H1 (cell line): ENCODE data around the gene CUL4B. TPM values are rescaled to one million over a fixed set of nuclear protein-coding genes. Genes with fewer than 3 reads are reported as not detected.

Source experiments
- CTCF ChIA-PET: fragments of 300-600 bp; sonication (Branson Sonifier 250); formaldehyde crosslinking; loops from one replicate; lab custom pipeline; 2021; ENCODE audit not compliant: partially characterized antibody; lab: Charles Lee
- POLR2A ChIA-PET: fragments of 300-600 bp; sonication (Branson Sonifier 250); formaldehyde crosslinking; loops from one replicate; lab custom pipeline; 2021; ENCODE audit warnings: inconsistent platforms; ENCODE audit not compliant: partially characterized antibody; lab: Charles Lee
- DNase-seq, 2 experiments: peaks; one replicate each; pipeline versions ENCODE4 v3.0.0 to v3.0.0-alpha.2; 2010 to 2022; ENCODE audit warnings: low spot score in 2 of 2, low read depth in 1 of 2, mixed read lengths in 1 of 2
- FAIRE-seq: peaks from 2 replicates; lab custom pipeline; 2011; peaks lifted over from hg19 to GRCh38; lab: Jason Lieb, UNC
- H2AFZ ChIP-seq: 2 replicates; pipeline ENCODE4 v1.8.1; 2012; ENCODE audit warnings: low read length, inconsistent platforms
- H2AK5ac ChIP-seq: 2 replicates; pipeline ENCODE4 v1.6.1; 2013; ENCODE audit warnings: low read depth, low read length
- H2BK120ac ChIP-seq: replicated peaks from 2 replicates; pipeline ENCODE3; 2013; ENCODE audit warnings: low read depth, low read length, inconsistent platforms
- H2BK12ac ChIP-seq: 2 replicates; pipeline ENCODE4 v1.6.1; 2013; ENCODE audit warnings: low read depth, low read length
- H2BK15ac ChIP-seq: 2 replicates; pipeline ENCODE4 v1.6.1; 2013; ENCODE audit warnings: low read length
- H2BK20ac ChIP-seq: 2 replicates; pipeline ENCODE4 v1.6.1; 2013; ENCODE audit warnings: low read length
- H2BK5ac ChIP-seq: 2 replicates; pipeline ENCODE4 v1.6.1; 2013; ENCODE audit warnings: low read depth, low read length
- H3K14ac ChIP-seq: 2 replicates; pipeline ENCODE4 v1.6.1; 2013; ENCODE audit warnings: inconsistent platforms; ENCODE audit not compliant: insufficient read length
- H3K18ac ChIP-seq: 2 replicates; pipeline ENCODE4 v1.6.1; 2013; ENCODE audit warnings: low read length; ENCODE audit errors: extremely low read depth
- H3K23ac ChIP-seq: 2 replicates; pipeline ENCODE4 v1.6.1; 2013; ENCODE audit warnings: inconsistent platforms; ENCODE audit not compliant: insufficient read length
- H3K23me2 ChIP-seq: 2 replicates; pipeline ENCODE4 v1.6.1; 2013; ENCODE audit warnings: low read depth, low read length
- H3K27ac ChIP-seq: 2 replicates; pipeline ENCODE4 v1.6.1; 2011; ENCODE audit warnings: low read depth, low read length, inconsistent platforms
- H3K27me3 ChIP-seq, 4 experiments: replicated peaks in 1 of 4; 1 replicate in 1 of 4; 2 replicates in 3 of 4; pipeline versions ENCODE4 v1.6.1 to v1.8.1; 2011 to 2013; ENCODE audit warnings: low read length in 3 of 4, mild to moderate bottlenecking in 3 of 4, inconsistent platforms in 2 of 4, mixed read lengths in 2 of 4, moderate library complexity in 1 of 4; ENCODE audit not compliant: control insufficient read depth in 3 of 4, insufficient read depth in 3 of 4; ENCODE audit errors: extremely low read depth in 1 of 4
- H3K36me3 ChIP-seq, 4 experiments: 2 replicates each; pipeline versions ENCODE4 v1.6.1 to v1.8.1; 2011 to 2013; ENCODE audit warnings: mild to moderate bottlenecking in 4 of 4, low read length in 3 of 4, moderate library complexity in 2 of 4, control low read depth in 1 of 4, inconsistent platforms in 1 of 4; ENCODE audit not compliant: insufficient read depth in 4 of 4, control insufficient read depth in 2 of 4
- H3K4ac ChIP-seq: replicated peaks from 2 replicates; pipeline ENCODE3; 2013; ENCODE audit warnings: low read length, low read depth, mixed read lengths, inconsistent platforms; ENCODE audit not compliant: insufficient read length
- H3K4me1 ChIP-seq, 4 experiments: replicated peaks in 1 of 4; 1 replicate in 1 of 4; 2 replicates in 3 of 4; pipeline versions ENCODE4 v1.6.1 to v1.8.1; 2011 to 2013; ENCODE audit warnings: low read length in 3 of 4, inconsistent platforms in 2 of 4, mixed read lengths in 1 of 4; ENCODE audit not compliant: insufficient read depth in 4 of 4, control insufficient read depth in 3 of 4
- H3K4me2 ChIP-seq, 2 experiments: 2 replicates each; pipeline versions ENCODE4 v1.6.1 to v1.8.1; 2011 to 2013; ENCODE audit warnings: low read depth in 2 of 2, low read length in 2 of 2, control low read depth in 1 of 2, inconsistent platforms in 1 of 2, mild to moderate bottlenecking in 1 of 2; ENCODE audit not compliant: insufficient read depth in 1 of 2
- H3K4me3 ChIP-seq, 4 experiments: fragments of 200-600, 300-600 bp in 1 of 4; sonication (generic), shearing (Covaris generic), sonication (Bioruptor Twin) in 1 of 4; 2 replicates each; pipeline versions ENCODE4 v1.5.1 to v1.8.1; 2011 to 2016; ENCODE audit warnings: low read length in 4 of 4, low read depth in 3 of 4, control low read depth in 2 of 4, inconsistent platforms in 2 of 4, mild to moderate bottlenecking in 2 of 4, mixed read lengths in 1 of 4, moderate library complexity in 1 of 4; ENCODE audit not compliant: insufficient read depth in 2 of 4; ENCODE audit errors: extremely low read depth in 1 of 4
- H3K56ac ChIP-seq: replicated peaks from 2 replicates; pipeline ENCODE3; 2013; ENCODE audit warnings: low read depth, mild to moderate bottlenecking, mixed read lengths, low read length, inconsistent platforms; ENCODE audit not compliant: insufficient read length
- H3K79me1 ChIP-seq: 2 replicates; pipeline ENCODE4 v1.6.1; 2013; ENCODE audit warnings: low read depth, low read length, control low read depth
- H3K79me2 ChIP-seq, 2 experiments: 2 replicates each; pipeline versions ENCODE4 v1.6.1 to v1.8.1; 2012 to 2013; ENCODE audit warnings: low read length in 2 of 2, mild to moderate bottlenecking in 2 of 2, inconsistent platforms in 1 of 2; ENCODE audit not compliant: insufficient read depth in 2 of 2, control insufficient read depth in 1 of 2
- H3K9ac ChIP-seq, 4 experiments: replicated peaks in 1 of 4; 1 replicate in 1 of 4; 2 replicates in 3 of 4; pipeline versions ENCODE4 v1.6.1 to v1.8.1; 2011 to 2013; ENCODE audit warnings: low read depth in 3 of 4, low read length in 3 of 4, control low read depth in 2 of 4, mild to moderate bottlenecking in 2 of 4, moderate library complexity in 2 of 4, inconsistent platforms in 1 of 4; ENCODE audit errors: extremely low read depth in 1 of 4
- H3K9me3 ChIP-seq, 2 experiments: 2 replicates each; pipeline versions ENCODE4 v1.6.1 to v1.8.1; 2012 to 2013; ENCODE audit warnings: mild to moderate bottlenecking in 2 of 2, moderate library complexity in 2 of 2, control low read depth in 1 of 2, inconsistent platforms in 1 of 2, low read depth in 1 of 2, low read length in 1 of 2, mixed read lengths in 1 of 2; ENCODE audit not compliant: insufficient read depth in 2 of 2
- H4K20me1 ChIP-seq, 2 experiments: replicated peaks in 1 of 2; 2 replicates each; pipeline versions ENCODE3 to v1.8.1; 2011 to 2013; ENCODE audit warnings: inconsistent platforms in 2 of 2, low read length in 2 of 2, mild to moderate bottlenecking in 1 of 2; ENCODE audit not compliant: insufficient read depth in 2 of 2, control insufficient read depth in 1 of 2
- H4K5ac ChIP-seq: 2 replicates; pipeline ENCODE4 v1.6.1; 2013; ENCODE audit warnings: low read length, low read depth, mixed read lengths, inconsistent platforms; ENCODE audit not compliant: insufficient read length
- H4K8ac ChIP-seq: 2 replicates; pipeline ENCODE4 v1.8.0; 2013; ENCODE audit warnings: mild to moderate bottlenecking, moderate library complexity, low read length, inconsistent platforms; ENCODE audit not compliant: insufficient read depth; ENCODE audit errors: extremely low read depth
- H4K91ac ChIP-seq: replicated peaks from 2 replicates; pipeline ENCODE3; 2013; ENCODE audit warnings: low read length, mixed read lengths, inconsistent platforms; ENCODE audit not compliant: insufficient read length
- BACH1 ChIP-seq: IDR thresholded peaks from 2 replicates; pipeline ENCODE4 v1.6.1; 2012; ENCODE audit warnings: low read length, improper control_type of control experiment
- CBX8 ChIP-seq: fragments of 300-800, 300-1000 bp; sonication (generic); IDR thresholded peaks from 2 replicates; pipeline ENCODE4 v1.7.1; 2016; ENCODE audit warnings: low read depth, low read length, borderline replicate concordance
- CHD1 ChIP-seq: IDR thresholded peaks from 2 replicates; pipeline ENCODE4 v1.6.1; 2012; ENCODE audit warnings: low read depth, low read length, improper control_type of control experiment
- CHD2 ChIP-seq: IDR thresholded peaks from 2 replicates; pipeline ENCODE4 v1.6.1; 2012; ENCODE audit warnings: low read length, improper control_type of control experiment
- CREB1 ChIP-seq: IDR thresholded peaks from 2 replicates; pipeline ENCODE4 v1.6.1; 2012; ENCODE audit warnings: inconsistent platforms
- E2F6 ChIP-seq: IDR thresholded peaks from 2 replicates; pipeline ENCODE4 v1.6.1; 2012; ENCODE audit warnings: inconsistent platforms
- GTF2F1 ChIP-seq: IDR thresholded peaks from 2 replicates; pipeline ENCODE4 v1.6.1; 2012; ENCODE audit warnings: low read depth, low read length, improper control_type of control experiment, borderline replicate concordance
- HDAC6 ChIP-seq: IDR thresholded peaks from one replicate; pipeline ENCODE4 v1.7.1; 2012; ENCODE audit warnings: low read depth, mild to moderate bottlenecking, inconsistent platforms, low read length, moderate library complexity
- JUN ChIP-seq: IDR thresholded peaks from 2 replicates; pipeline ENCODE4 v1.6.1; 2011; ENCODE audit warnings: low read depth, mild to moderate bottlenecking, improper control_type of control experiment, low read length
- KDM5A ChIP-seq: fragments of 200-600 bp; IDR thresholded peaks from 2 replicates; pipeline ENCODE4 v1.7.1; 2012; ENCODE audit warnings: mild to moderate bottlenecking, low read length, inconsistent platforms, mixed read lengths
- SIN3A ChIP-seq, 2 experiments: IDR thresholded peaks in 1 of 2; conservative IDR thresholded peaks in 1 of 2; 2 replicates each; pipeline ENCODE4 v1.6.1; 2011 to 2012; ENCODE audit warnings: low read length in 2 of 2, improper control_type of control experiment in 1 of 2, low read depth in 1 of 2, mild to moderate bottlenecking in 1 of 2
- SP4 ChIP-seq: IDR thresholded peaks from 2 replicates; pipeline ENCODE4 v1.6.1; 2012; ENCODE audit warnings: low read length, inconsistent platforms
- TEAD4 ChIP-seq: IDR thresholded peaks from 2 replicates; pipeline ENCODE4 v1.6.1; 2012; ENCODE audit warnings: low read depth, low read length, inconsistent platforms, mixed read lengths
- YY1 ChIP-seq: IDR thresholded peaks from 2 replicates; pipeline ENCODE4 v1.6.1; 2011; ENCODE audit warnings: low read depth, mild to moderate bottlenecking, low read length
- ZNF274 ChIP-seq: IDR thresholded peaks from 2 replicates; pipeline ENCODE4 v1.7.0; 2012; ENCODE audit warnings: low read length, borderline replicate concordance; ENCODE audit errors: extremely low read depth
- WGBS, 2 experiments: shearing (Covaris generic) in 1 of 2; methylation state at CpG; one replicate each; pipeline versions ENCODE4 v1.1.6 to v1.1.7; 2013 to 2015; ENCODE audit warnings: low lambda C conversion rate in 2 of 2, mixed read lengths in 2 of 2, inconsistent platforms in 1 of 2, low coverage in 1 of 2, missing lambda C conversion rate in 1 of 2; ENCODE audit not compliant: insufficient replicate concordance in 2 of 2, insufficient coverage in 1 of 2, insufficient read length in 1 of 2; ENCODE audit errors: extremely low coverage in 1 of 2, missing lambda C conversion rate in 1 of 2; 5-methylcytosine and 5-hydroxymethylcytosine counted together
- polyA plus RNA-seq, 7 experiments: library from polyadenylated mRNA; depleted of rRNA in 3 of 7; stranded (reverse) in 5 of 7; unstranded in 2 of 7; fragments of >200 nt in 5 of 7; fragments of 200-250 nt in 2 of 7; gene quantifications; 1 replicate in 5 of 7; 2 replicates in 1 of 7; 4 replicates in 1 of 7; pipeline versions ENCODE4 v1.2.1 to v1.2.3, GENCODE V29; 2011 to 2013; ENCODE audit warnings: missing spikeins in 2 of 7, mixed read lengths in 2 of 7
- total RNA-seq: library from RNA; stranded (reverse); fragmentation: NEBNext Ultra II Directional; extraction: Animal tissue kit (Norgen Biotek cat#: 25700); gene quantifications from 2 replicates; pipeline ENCODE4 v1.2.1, GENCODE V29; 2021

Gene CUL4B
- total and polyA plus RNA-seq, 2 of the 8 experiments (the other 6 are each of a cell fraction or from before 2014, with no cell fraction given) = 11.7 to 44.0 TPM

GRCh38 chrX:120570011-120570600 is 9.3 kb upstream of the CUL4B start:
- Histone ChIP-seq H3K36me3 (no peaks in the 10 kb centered on the region), H3K4me1 (no peaks in the 10 kb centered on the region), H3K27ac (no peak overlapping the region), H2BK5ac (no peak overlapping the region), H3K23ac (no peak overlapping the region), H3K18ac (no peak overlapping the region), H4K8ac (no peak overlapping the region), H3K4me3 (no peak overlapping the region), H3K9ac (no peak overlapping the region), H2BK120ac (no peak overlapping the region), H3K27me3 (no peaks in the 10 kb centered on the region), H3K79me1 (no peaks in the 10 kb centered on the region), H2BK15ac (no peak overlapping the region), H3K79me2 (no peaks in the 10 kb centered on the region), H2AK5ac (no peak overlapping the region), H3K4ac (no peak overlapping the region), H4K5ac (no peak overlapping the region), H2BK12ac (no peak overlapping the region), H3K56ac (no peak overlapping the region), H2BK20ac (no peak overlapping the region), H3K14ac (no peak overlapping the region), H2AFZ (no peak overlapping the region), H4K91ac (no peak overlapping the region), H3K4me2 (no peak overlapping the region), H3K9me3 (no peaks in the 10 kb centered on the region), H4K20me1 (no peaks in the 10 kb centered on the region), H3K23me2 (no peaks in the 10 kb centered on the region)
- WGBS, 2 experiments = 74% methylated on average over 3 of the region's 3 CpGs; no CpG with 5 or more reads in 1 of the 2 experiments
- CTCF ChIA-PET = no interaction called here
- no peak for DNase-seq
- POLR2A ChIA-PET = interaction anchor here (0.9 kb wide), 1 partner anchor 16 kb away, joined by 3 read pairs; no protein-coding TSS in a partner anchor
- FAIRE-seq = no peak
- no peak for TF ChIP-seq CBX8
- TF ChIP-seq CHD1 = no peak
- TF ChIP-seq GTF2F1 = no peak
- no peak for TF ChIP-seq SIN3A (conservative IDR thresholded peaks at IDR 0.05 in 1 of 2, IDR thresholded peaks at IDR 0.05 in 1 of 2; ENCODE audit: low read depth in 1 of 2, low read length in 2 of 2)
- TF ChIP-seq KDM5A = no peak
- TF ChIP-seq E2F6 = no peak
- no peak for TF ChIP-seq ZNF274
- no peak for TF ChIP-seq YY1
- no peak for TF ChIP-seq SP4
- no peak for TF ChIP-seq TEAD4
- TF ChIP-seq JUN = no peak
- TF ChIP-seq CREB1 = no peak
- no peak for TF ChIP-seq HDAC6
- TF ChIP-seq BACH1 = no peak
- TF ChIP-seq CHD2 = no peak
